Erythroblast (primary cell): Measurements from ENCODE around the gene ATG2B.

ENCODE experiments used
- GATA1 ChIP-seq: IDR thresholded peaks from 2 replicates; pipeline ENCODE4 v1.6.1; 2011; ENCODE audit warnings: low read depth, mild to moderate bottlenecking, control low read depth, low read length, moderate library complexity
- POLR2A ChIP-seq: IDR thresholded peaks from 2 replicates; pipeline ENCODE4 v1.6.1; 2011; ENCODE audit warnings: mild to moderate bottlenecking, low read length

GRCh38 chr14:96231056-96231455, 132.1 kb downstream of the ATG2B start:
- TF ChIP-seq POLR2A: no peak
- no peak for TF ChIP-seq GATA1
